ENCODE results near the gene LDLRAD3.

The LDLRAD3 gene

DNA sequence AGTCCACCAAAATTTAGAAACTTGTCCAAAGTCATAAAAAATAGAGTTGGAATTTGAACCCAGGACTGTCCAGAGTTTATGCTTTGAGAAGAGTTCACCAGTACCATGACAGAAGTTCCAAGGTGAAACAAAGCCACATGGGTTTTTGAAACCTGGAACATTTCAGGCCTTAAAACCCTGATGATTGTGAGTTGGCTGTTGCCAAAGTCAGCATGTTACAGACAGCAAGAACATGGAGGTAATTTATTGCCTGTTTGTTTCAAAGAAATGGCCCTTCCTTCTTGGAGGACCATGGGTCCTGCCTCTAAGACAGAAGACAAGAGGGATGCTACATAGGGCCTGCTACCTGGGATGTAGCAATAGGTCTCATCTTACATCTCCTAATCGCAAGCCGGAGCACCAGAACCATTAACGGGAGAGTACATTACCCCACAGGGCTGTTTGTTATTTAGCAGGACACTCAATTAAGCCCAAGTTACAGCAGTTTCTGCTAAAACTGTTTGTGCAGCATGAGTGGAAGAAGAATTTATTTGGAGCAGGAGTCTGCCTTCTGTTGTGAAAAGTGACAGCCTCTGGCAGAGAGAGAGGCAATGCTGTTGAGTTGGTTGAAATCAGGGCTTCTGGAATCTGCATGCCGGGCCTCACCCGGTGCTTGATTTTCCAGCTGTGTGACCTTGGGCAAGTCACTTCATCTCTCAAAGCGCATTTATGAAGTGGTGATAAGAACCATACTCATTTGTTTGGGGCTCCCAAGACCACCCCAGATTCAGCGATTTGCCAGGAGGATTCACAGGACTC lies 136.2 kb downstream of the LDLRAD3 start:
- no peak for DNase-seq

GRCh38 chr11:36081274-36081945 lies 137.5 kb downstream of the LDLRAD3 start:
- no peak for DNase-seq

GRCh38 chr11:36086366-36086765 lies 142.5 kb downstream of the LDLRAD3 start:
- DNase-seq = no peak

- DNase-seq = no peak
Measured at GRCh38 chr11:36088266-36088972, 144.6 kb downstream of the LDLRAD3 start.

GRCh38 chr11:36089920-36090319 lies 146.1 kb downstream of the LDLRAD3 start:
- DNase-seq = no peak

GRCh38 chr11:36090356-36091109 lies 146.7 kb downstream of the LDLRAD3 start:
- no peak for DNase-seq

- no peak for DNase-seq
Measured at GRCh38 chr11:36091256-36091811, 147.5 kb downstream of the LDLRAD3 start.

DNA sequence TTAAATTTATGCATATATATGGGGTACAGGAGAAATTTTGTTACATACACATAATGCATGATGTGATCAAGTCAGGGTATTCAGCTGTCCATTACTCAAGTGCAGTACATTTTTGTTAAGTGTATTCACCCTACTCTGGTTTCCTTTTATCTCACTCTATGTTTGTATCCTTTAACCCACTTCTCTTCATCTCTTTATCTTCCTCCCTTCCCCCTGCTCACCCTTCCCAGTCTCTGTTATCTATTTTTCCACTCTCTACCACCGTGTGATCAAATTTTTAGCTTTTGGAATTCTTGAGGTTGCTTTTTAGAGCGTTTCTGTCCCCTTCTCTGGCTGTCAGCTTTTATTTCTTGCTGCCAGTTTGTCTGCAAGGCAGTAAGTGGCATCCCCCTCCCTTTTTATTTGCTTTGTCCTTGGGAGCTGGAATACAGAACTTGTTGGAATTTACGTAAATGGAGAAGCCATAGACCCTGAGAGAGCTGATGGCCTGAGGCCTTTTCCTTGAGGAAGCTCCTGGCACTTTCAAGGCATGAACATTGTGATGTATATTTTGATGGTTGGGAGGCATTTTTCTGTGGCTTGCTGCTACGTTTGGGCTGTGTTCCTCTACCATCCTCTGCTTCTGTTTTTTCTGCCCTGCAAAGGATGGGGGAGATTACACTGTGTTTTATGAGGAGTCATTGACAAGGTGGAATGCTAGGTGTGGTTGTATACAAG lies 148.6 kb downstream of the LDLRAD3 start:
- no peak for DNase-seq

GRCh38 chr11:36093548-36093947 lies 149.7 kb downstream of the LDLRAD3 start:
- no peak for DNase-seq

- no peak for DNase-seq
Measured at GRCh38 chr11:36094164-36094563, 150.3 kb downstream of the LDLRAD3 start.

DNA sequence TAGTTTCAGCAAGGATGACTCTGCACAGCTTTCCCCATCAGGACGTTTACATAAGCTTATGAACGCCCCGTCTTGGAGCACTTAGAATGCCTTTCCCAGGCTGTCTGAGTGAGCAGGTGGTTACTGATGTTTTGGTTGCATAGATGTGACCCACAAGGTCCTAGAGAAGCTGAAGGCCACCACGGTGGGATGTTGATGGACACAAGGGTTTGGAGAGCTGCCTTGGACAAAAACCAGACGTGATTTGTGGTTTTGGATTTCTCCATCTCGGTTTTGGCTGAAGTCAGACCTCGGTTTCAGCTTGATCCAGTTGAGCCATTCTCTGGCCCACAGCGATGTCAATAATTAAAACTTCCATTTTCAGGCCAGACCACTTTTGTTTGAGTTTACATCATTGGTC lies 151.9 kb downstream of the LDLRAD3 start:
- DNase-seq = no peak

DNA sequence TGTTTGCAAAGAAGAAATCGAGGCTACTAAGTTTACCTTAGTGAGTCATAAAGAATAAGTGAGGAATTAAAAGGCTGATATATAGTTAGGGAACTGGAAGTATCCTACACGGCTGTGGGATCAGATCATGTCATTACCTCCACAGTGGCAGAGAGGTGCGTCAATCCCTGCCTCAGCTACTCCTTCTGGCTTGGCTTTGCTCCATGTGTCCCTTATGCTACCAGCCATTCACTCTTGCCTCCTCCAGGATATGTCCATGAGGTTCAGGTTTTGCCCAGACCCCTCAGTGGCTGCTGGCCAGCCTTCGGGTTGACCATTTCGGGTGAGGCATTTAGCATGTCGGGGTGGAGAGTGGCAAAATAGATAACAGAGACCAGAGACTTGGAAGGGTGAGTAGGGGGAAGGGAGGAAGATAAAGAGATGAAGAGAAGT lies 153.4 kb downstream of the LDLRAD3 start:
- no peak for DNase-seq

DNA sequence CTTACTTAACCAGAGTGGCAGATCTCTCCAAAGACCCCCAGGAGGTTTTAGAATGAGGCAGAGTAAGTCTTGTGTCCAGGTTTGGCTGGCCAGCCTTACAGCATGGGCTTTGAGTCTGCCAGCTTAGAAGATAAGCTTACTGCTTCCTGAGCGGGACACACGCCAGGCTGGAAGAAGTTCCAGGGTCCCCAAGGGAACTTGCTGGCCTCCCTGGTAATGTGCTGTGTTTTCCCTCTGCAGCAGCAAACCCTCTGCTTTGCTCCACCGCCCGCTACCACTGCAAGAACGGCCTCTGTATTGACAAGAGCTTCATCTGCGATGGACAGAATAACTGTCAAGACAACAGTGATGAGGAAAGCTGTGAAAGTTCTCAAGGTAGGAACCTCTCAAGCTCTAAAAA lies 154.2 kb downstream of the LDLRAD3 start:
- DNase-seq = no peak

- DNase-seq = no peak
Measured at GRCh38 chr11:36098853-36099375, 155.1 kb downstream of the LDLRAD3 start.

DNA sequence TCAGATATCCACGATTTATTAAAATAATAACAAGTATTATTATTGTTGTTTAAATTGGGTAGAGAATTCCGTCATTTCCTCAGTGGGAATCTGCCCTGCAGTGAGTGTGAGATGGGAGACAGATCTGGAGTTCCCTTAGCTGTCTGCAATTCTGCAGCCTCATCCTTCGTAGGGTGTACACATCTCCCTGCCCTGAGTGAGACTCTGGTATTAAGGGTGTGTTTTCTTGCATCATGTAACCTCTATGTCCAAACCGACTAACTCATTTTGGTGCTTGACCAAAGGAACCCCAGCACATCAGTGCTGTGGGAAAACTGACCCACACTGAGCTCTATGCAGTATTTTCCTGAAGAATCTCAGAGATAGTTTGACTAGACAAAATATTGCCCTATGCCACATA lies 157.6 kb downstream of the LDLRAD3 start:
- DNase-seq = no peak

DNA sequence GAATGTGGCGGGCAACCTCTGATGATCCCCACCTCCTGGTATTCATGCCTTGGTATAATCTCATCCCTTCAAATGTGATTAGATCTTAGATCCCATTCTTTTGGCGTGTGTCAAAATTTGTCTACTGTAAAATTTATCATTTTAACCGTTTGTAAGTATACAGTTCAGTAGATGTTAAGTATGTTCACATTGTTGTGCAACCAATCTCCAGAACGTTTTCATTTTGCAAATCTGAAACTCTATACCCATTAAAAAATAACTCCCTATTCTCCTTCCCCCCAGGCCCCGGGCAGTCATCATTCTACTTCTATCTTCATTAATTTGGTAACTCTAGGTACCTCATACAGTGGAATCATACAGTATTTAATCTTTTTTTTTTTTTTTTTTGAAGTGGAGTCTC lies 159.0 kb downstream of the LDLRAD3 start:
- DNase-seq = no peak

DNA sequence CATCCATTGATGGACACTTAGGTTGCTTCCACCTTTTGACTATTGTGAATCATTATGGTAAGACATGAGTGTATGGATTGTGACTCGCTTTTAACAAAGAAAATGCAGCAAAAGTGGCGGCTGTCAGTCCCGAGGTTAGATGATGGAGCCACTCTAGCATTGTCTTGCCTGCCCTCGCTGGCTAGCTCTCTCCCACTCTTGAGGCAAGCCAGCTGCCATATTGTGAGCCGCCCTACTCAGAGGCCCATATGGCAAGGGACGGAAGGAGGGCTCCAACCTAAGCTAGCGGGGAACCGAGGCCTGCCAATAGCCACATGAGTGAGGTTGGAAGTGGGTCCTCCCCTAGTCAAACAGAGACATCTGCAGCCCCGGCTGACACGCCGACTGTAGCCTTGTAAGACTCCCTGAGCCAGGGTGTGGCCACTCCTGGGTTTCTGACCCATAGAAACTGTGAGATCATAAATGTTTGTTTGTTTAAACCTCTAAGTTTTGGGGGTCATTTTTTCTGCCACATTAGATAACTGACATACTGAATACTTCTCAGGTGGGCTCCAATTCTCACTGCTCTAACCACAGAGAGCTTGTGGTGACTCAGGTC lies 160.2 kb downstream of the LDLRAD3 start:
- DNase-seq = no peak

DNA sequence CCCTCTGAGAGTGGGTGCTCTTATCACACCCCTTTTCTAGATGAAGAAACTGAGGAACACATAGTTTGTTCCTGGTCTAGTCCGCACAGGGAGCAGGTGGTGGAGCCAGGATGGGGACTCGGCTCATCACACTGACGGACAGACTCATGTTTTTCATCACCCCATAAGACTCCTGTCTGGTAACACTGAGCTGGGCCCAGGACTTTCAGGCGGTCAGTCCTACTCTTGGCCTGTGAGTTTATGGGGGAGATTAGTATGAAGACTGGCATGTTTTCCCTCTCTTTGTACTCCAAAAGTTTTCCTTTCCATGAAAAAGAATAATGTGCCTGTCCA lies 160.8 kb downstream of the LDLRAD3 start:
- DNase-seq = no peak

GRCh38 chr11:36105743-36106581 lies 162.1 kb downstream of the LDLRAD3 start:
- no peak for DNase-seq

DNA sequence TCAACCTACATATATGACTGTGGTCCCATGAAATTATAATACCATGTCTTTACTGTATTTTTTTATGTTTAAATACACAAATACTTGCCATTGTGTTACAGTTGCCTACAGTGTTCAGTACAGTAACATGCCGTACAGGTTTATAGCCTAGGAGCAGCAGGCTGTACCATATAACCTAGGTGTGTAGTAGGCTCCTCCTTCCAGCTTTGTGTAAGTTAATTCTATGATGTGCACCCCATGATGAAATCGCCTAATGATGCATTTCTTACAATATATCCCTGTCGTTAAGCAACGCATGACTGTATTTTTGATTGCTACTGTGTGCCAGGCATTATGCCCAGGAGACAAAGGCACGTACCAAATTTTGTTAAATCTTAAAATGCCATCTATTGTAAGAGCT lies 163.7 kb downstream of the LDLRAD3 start:
- DNase-seq = no peak

Measured in activated CD4-positive, alpha-beta T cell treated with anti-CD3 and anti-CD28 coated beads for 48 hours (primary cell).